Breast epithelium (tissue), 3 donors: Measurements from ENCODE around the gene AFF3.

Experiments
- CTCF ChIP-seq, 3 donors: fragments of 450-650 bp; IDR thresholded peaks; one replicate each; pipeline ENCODE4 v1.5.1; 2016 to 2017; ENCODE audit warnings: antibody characterized with exemption in 3 of 3, mild to moderate bottlenecking in 3 of 3, moderate library complexity in 3 of 3
- POLR2AphosphoS5 ChIP-seq, 3 donors: sonication (generic); formaldehyde crosslinking; IDR thresholded peaks; one replicate each; pipeline ENCODE4 v1.6.1; 2017; ENCODE audit warnings: antibody characterized with exemption in 3 of 3

- no peak for TF ChIP-seq CTCF (IDR thresholded peaks at IDR 0.05)
- no peak for TF ChIP-seq POLR2AphosphoS5 (IDR thresholded peaks at IDR 0.05)
These were observed 69.9 kb downstream of the AFF3 start for GRCh38 chr2:100072503-100072902.
